GM12864 (cell line): ENCODE measurements around the gene VILL.
"Not testable (repeated sequence)": the region's sequence is repeated elsewhere in the genome, so short reads cannot be mapped to it uniquely, and the experiment has no call there.

Experiments
- DNase-seq: peaks from one replicate; pipeline ENCODE4 v3.0.0-alpha.2; 2011; ENCODE audit warnings: low read depth
- H3K4me3 ChIP-seq: 2 replicates; pipeline ENCODE4 v1.5.1; 2011; ENCODE audit warnings: mild to moderate bottlenecking, low read depth, low read length, control low read depth
- TF ChIP-seq, protein P1 (sequence below): IDR thresholded peaks from 2 replicates; pipeline ENCODE4 v1.5.1; 2011; ENCODE audit warnings: low read depth, mild to moderate bottlenecking, moderate library complexity, low read length, control low read depth, inconsistent platforms; ENCODE audit errors: missing control alignments

VILL gene

GRCh38 chr3:37985637-37986320 is 4.8 kb upstream of the VILL start:
- TF ChIP-seq, protein P1, sequence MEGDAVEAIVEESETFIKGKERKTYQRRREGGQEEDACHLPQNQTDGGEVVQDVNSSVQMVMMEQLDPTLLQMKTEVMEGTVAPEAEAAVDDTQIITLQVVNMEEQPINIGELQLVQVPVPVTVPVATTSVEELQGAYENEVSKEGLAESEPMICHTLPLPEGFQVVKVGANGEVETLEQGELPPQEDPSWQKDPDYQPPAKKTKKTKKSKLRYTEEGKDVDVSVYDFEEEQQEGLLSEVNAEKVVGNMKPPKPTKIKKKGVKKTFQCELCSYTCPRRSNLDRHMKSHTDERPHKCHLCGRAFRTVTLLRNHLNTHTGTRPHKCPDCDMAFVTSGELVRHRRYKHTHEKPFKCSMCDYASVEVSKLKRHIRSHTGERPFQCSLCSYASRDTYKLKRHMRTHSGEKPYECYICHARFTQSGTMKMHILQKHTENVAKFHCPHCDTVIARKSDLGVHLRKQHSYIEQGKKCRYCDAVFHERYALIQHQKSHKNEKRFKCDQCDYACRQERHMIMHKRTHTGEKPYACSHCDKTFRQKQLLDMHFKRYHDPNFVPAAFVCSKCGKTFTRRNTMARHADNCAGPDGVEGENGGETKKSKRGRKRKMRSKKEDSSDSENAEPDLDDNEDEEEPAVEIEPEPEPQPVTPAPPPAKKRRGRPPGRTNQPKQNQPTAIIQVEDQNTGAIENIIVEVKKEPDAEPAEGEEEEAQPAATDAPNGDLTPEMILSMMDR: no peak
- H3K4me3 ChIP-seq: no peak overlapping the region
- DNase-seq: no peak

GRCh38 chr3:37986479-37987314 is 3.9 kb upstream of the VILL start:
- TF ChIP-seq, protein P1: no peak
- H3K4me3 ChIP-seq: no peak overlapping the region
- no peak for DNase-seq

GRCh38 chr3:37987315-37987697 is 3.3 kb upstream of the VILL start:
- no peak overlapping the region for H3K4me3 ChIP-seq
- no peak for DNase-seq
- TF ChIP-seq, protein P1: no peak

- H3K4me3 ChIP-seq: no peak overlapping the region
- DNase-seq: no peak
- TF ChIP-seq, protein P1: no peak
Observed at GRCh38 chr3:37987751-37988179, 2.8 kb upstream of the VILL start.

GRCh38 chr3:37988376-37988775 is 2.2 kb upstream of the VILL start:
- H3K4me3 ChIP-seq, DNase-seq: not testable (repeated sequence)

GRCh38 chr3:37988931-37989525 is 1.6 kb upstream of the VILL start:
- DNase-seq: no peak
- no peak overlapping the region for H3K4me3 ChIP-seq
- TF ChIP-seq, protein P1: no peak

- TF ChIP-seq, protein P1: no peak
- no peak overlapping the region for H3K4me3 ChIP-seq
- DNase-seq: no peak
Observed at GRCh38 chr3:37989821-37990480, 635 bp upstream of the VILL start.
